Smooth muscle cell (in vitro differentiated cells): ENCODE data around the gene DLX4. TPM values are rescaled to one million over a fixed set of nuclear protein-coding genes. Genes with fewer than 3 reads are reported as not detected.

Experiments
- DNase-seq: peaks from one replicate; lab custom pipeline; 2025; ENCODE audit not compliant: unreplicated experiment; lab: John Stamatoyannopoulos, UW
- H2AFZ ChIP-seq: fragments of 200-600 bp; sonication (generic); 2 replicates; pipeline ENCODE4 v1.6.0; 2016; ENCODE audit warnings: antibody characterized with exemption, low read depth, mild to moderate bottlenecking
- H3F3A ChIP-seq: fragments of 200-600 bp; sonication (generic); 2 replicates; pipeline ENCODE4 v1.6.0; 2017; ENCODE audit warnings: antibody characterized with exemption, low read depth
- H3K27ac ChIP-seq: fragments of 200-600 bp; sonication (generic); 2 replicates; pipeline ENCODE4 v1.5.1; 2016; ENCODE audit warnings: low read depth, mild to moderate bottlenecking
- H3K27me3 ChIP-seq: fragments of 200-600 bp; sonication (generic); 2 replicates; pipeline ENCODE4 v1.6.1; 2016; ENCODE audit warnings: low read depth, mild to moderate bottlenecking
- H3K36me3 ChIP-seq: fragments of 200-600 bp; sonication (generic); 2 replicates; pipeline ENCODE4 v1.5.1; 2016; ENCODE audit warnings: low read depth
- H3K4me1 ChIP-seq: fragments of 200-600 bp; sonication (generic); 2 replicates; pipeline ENCODE4 v1.5.1; 2016; ENCODE audit warnings: low read depth
- H3K4me2 ChIP-seq: fragments of 200-600 bp; sonication (generic); 2 replicates; pipeline ENCODE4 v1.6.0; 2016; ENCODE audit warnings: mild to moderate bottlenecking
- H3K4me3 ChIP-seq: fragments of 200-600 bp; sonication (generic); 2 replicates; pipeline ENCODE4 v1.5.1; 2016; ENCODE audit warnings: mild to moderate bottlenecking
- H3K79me2 ChIP-seq: fragments of 200-600 bp; sonication (generic); 2 replicates; pipeline ENCODE4 v1.6.0; 2016; ENCODE audit warnings: low read depth, mild to moderate bottlenecking
- H3K9ac ChIP-seq: fragments of 200-600 bp; sonication (generic); 2 replicates; pipeline ENCODE4 v1.6.0; 2016; ENCODE audit warnings: low read depth
- H3K9me3 ChIP-seq: fragments of 200-600 bp; sonication (generic); replicated peaks from 2 replicates; pipeline ENCODE4 v1.5.1; 2016; ENCODE audit warnings: low read depth
- H4K20me1 ChIP-seq: fragments of 200-600 bp; sonication (generic); 2 replicates; pipeline ENCODE4 v1.6.0; 2016; ENCODE audit warnings: low read depth
- CTCF ChIP-seq: fragments of 200-600 bp; sonication (generic); IDR thresholded peaks from 2 replicates; pipeline ENCODE4 v1.5.1; 2017; ENCODE audit warnings: borderline replicate concordance, mild to moderate bottlenecking, antibody characterized with exemption; ENCODE audit not compliant: insufficient read depth, poor library complexity, severe bottlenecking
- whole genome bisulfite sequencing: methylation state at CpG from one replicate; pipeline ENCODE4 v1.1.7; 2016; ENCODE audit warnings: low lambda C conversion rate; 5-methylcytosine and 5-hydroxymethylcytosine counted together
- polyA plus RNA-seq: library from polyadenylated mRNA; unstranded; fragments of >200 nt; fragmentation: Nextera tagmentation; extraction: Ambion mirVana; gene quantifications from 2 replicates; pipeline ENCODE4 v1.2.1, GENCODE V29; 2016
- total RNA-seq: library from RNA; depleted of rRNA; stranded (reverse); fragments of >200 nt; gene quantifications from 2 replicates; pipeline ENCODE4 v1.2.3, GENCODE V29; 2014

DLX4 gene
- total and polyA plus RNA-seq, 2 experiments from 2014 or later = 0.19 TPM; not detected in 1

GRCh38 chr17:49996495-49997300, 27.7 kb downstream of the DLX4 start:
- no peaks in the 10 kb centered on the region for H3K9me3 ChIP-seq
- peak; percentile 29 for DNase-seq
- H3K36me3 ChIP-seq = no peaks in the 10 kb centered on the region
- peaks cover 14% of the 10 kb centered on the region for H3K4me1 ChIP-seq
- no peaks in the 10 kb centered on the region for H3F3A ChIP-seq
- TF ChIP-seq CTCF = peak; percentile 99
- peak overlapping the region; percentile 95 for H2AFZ ChIP-seq
- peak overlapping the region; percentile 66 for H3K4me3 ChIP-seq
- H3K9ac ChIP-seq = peak overlapping the region; percentile 46
- H3K27ac ChIP-seq = no peak overlapping the region
- H3K27me3 ChIP-seq = peaks cover 64% of the 10 kb centered on the region
- no peaks in the 10 kb centered on the region for H4K20me1 ChIP-seq
- H3K4me2 ChIP-seq = peak overlapping the region; percentile 99
- no peaks in the 10 kb centered on the region for H3K79me2 ChIP-seq
- 2% methylated on average over 37 of the region's 58 CpGs for WGBS

- H4K20me1 ChIP-seq = no peaks in the 10 kb centered on the region
- H3K27ac ChIP-seq = no peak overlapping the region
- no peak for TF ChIP-seq CTCF
- H3K4me2 ChIP-seq = peak overlapping the region; percentile 99
- H3F3A ChIP-seq = no peaks in the 10 kb centered on the region
- H2AFZ ChIP-seq = peak overlapping the region; percentile 95
- no peaks in the 10 kb centered on the region for H3K36me3 ChIP-seq
- DNase-seq = no peak
- 37% methylated on average over 6 of the region's 6 CpGs for WGBS
- H3K9ac ChIP-seq = no peak overlapping the region
- H3K79me2 ChIP-seq = no peaks in the 10 kb centered on the region
- H3K4me1 ChIP-seq = peaks cover 14% of the 10 kb centered on the region
- H3K9me3 ChIP-seq = no peaks in the 10 kb centered on the region
- peaks cover 64% of the 10 kb centered on the region for H3K27me3 ChIP-seq
- peak overlapping the region; percentile 66 for H3K4me3 ChIP-seq
Observed at GRCh38 chr17:49997301-49997650, 28.3 kb downstream of the DLX4 start.

GRCh38 chr17:49997773-49998703, 29.0 kb downstream of the DLX4 start:
- Histone ChIP-seq H4K20me1 (no peaks in the 10 kb centered on the region), H3F3A (no peaks in the 10 kb centered on the region), H3K4me1 (peaks cover 14% of the 10 kb centered on the region), H3K27me3 (peaks cover 57% of the 10 kb centered on the region), H3K9me3 (no peaks in the 10 kb centered on the region), H3K79me2 (no peaks in the 10 kb centered on the region), H3K27ac (no peak overlapping the region), H3K9ac (no peak overlapping the region), H3K4me3 (no peak overlapping the region), H3K36me3 (no peaks in the 10 kb centered on the region), H2AFZ (no peak overlapping the region), H3K4me2 (peak overlapping the region; percentile 43)
- 49% methylated on average over 19 of the region's 20 CpGs for WGBS
- peak; percentile 90 for TF ChIP-seq CTCF
- peak; percentile 43 for DNase-seq
